ENCODE data around the gene DENND5B. TPM values are rescaled to one million over a fixed set of nuclear protein-coding genes. Genes with fewer than 3 reads are reported as not detected.

DENND5B gene
- total and polyA plus RNA-seq, 4 donors = 4.5 to 23.1 (median 9.3) TPM

GRCh38 chr12:31408763-31409162 lies 182.2 kb downstream of the DENND5B start:
- no peaks in the 10 kb centered on the region for H3K4me1 ChIP-seq (ENCODE audit: control insufficient read depth in 4 of 4, insufficient read depth in 4 of 4, low read length in 3 of 4)
- no peaks in the 10 kb centered on the region for H3K9me3 ChIP-seq (ENCODE audit: control insufficient read depth in 4 of 4, low read length in 3 of 4)
- no peak overlapping the region for H3K9ac ChIP-seq (ENCODE audit: low read depth in 1 of 2, low read length in 2 of 2)
- H3K36me3 ChIP-seq (ENCODE audit: control insufficient read depth in 4 of 4, insufficient read depth in 3 of 4, low read depth in 1 of 4, low read length in 3 of 4) = peaks cover 2 to 20% (median 10%) of the 10 kb centered on the region in 4 donors
- no peak for TF ChIP-seq FOXA2 (IDR thresholded peaks at IDR 0.05)
- no peak for TF ChIP-seq REST (IDR thresholded peaks at IDR 0.05)
- TF ChIP-seq JUND (IDR thresholded peaks at IDR 0.05) = no peak
- no peaks in the 10 kb centered on the region for H3K27me3 ChIP-seq (ENCODE audit: control insufficient read depth in 4 of 4, insufficient read depth in 4 of 4, low read length in 3 of 4)
- no peak for DNase-seq (ENCODE audit: low spot score)
- 96% methylated on average over 4 of the region's 4 CpGs for WGBS
- H3K27ac ChIP-seq (ENCODE audit: low read depth in 1 of 2, low read length in 2 of 2) = no peak overlapping the region
- no peak overlapping the region for H3K4me3 ChIP-seq (ENCODE audit: low read depth in 1 of 3, low read length in 3 of 3)

GRCh38 chr12:31407562-31407961 lies 183.4 kb downstream of the DENND5B start:
- no peak for TF ChIP-seq REST (IDR thresholded peaks at IDR 0.05)
- no peak for TF ChIP-seq ZBTB33 (IDR thresholded peaks at IDR 0.05)
- no peak for TF ChIP-seq YY1 (IDR thresholded peaks at IDR 0.05)
- no peak for TF ChIP-seq HNF4A (conservative IDR thresholded peaks at IDR 0.05)
- TF ChIP-seq TAF1 (conservative IDR thresholded peaks at IDR 0.05) = no peak
- TF ChIP-seq HNF4G (IDR thresholded peaks at IDR 0.05) = no peak
- no peak for TF ChIP-seq MAX (IDR thresholded peaks at IDR 0.05)
- no peak for TF ChIP-seq JUND (IDR thresholded peaks at IDR 0.05)
- TF ChIP-seq FOXA1 (IDR thresholded peaks at IDR 0.05) = no peak
- TF ChIP-seq NR2F2 (IDR thresholded peaks at IDR 0.05) = no peak
- no peak for TF ChIP-seq RXRA (IDR thresholded peaks at IDR 0.05)
- TF ChIP-seq GABPA (IDR thresholded peaks at IDR 0.05 in 1 of 2, conservative IDR thresholded peaks at IDR 0.05 in 1 of 2) = no peak

More at GRCh38 chr12:31407562-31407961, 183.4 kb downstream of the DENND5B start:
- H3K4me3 ChIP-seq (ENCODE audit: low read depth in 1 of 3, low read length in 3 of 3) = no peak overlapping the region
- H3K27me3 ChIP-seq (ENCODE audit: control insufficient read depth in 4 of 4, insufficient read depth in 4 of 4, low read length in 3 of 4) = no peaks in the 10 kb centered on the region
- 97% methylated on average over 1 of the region's 1 CpG for WGBS
- no peaks in the 10 kb centered on the region for H3K4me1 ChIP-seq (ENCODE audit: control insufficient read depth in 4 of 4, insufficient read depth in 4 of 4, low read length in 3 of 4)
- H3K9me3 ChIP-seq (ENCODE audit: control insufficient read depth in 4 of 4, low read length in 3 of 4) = no peaks in the 10 kb centered on the region
- H3K27ac ChIP-seq (ENCODE audit: low read depth in 1 of 2, low read length in 2 of 2) = no peak overlapping the region
- peaks cover 2 to 10% (median 7%) of the 10 kb centered on the region in 4 donors for H3K36me3 ChIP-seq (ENCODE audit: control insufficient read depth in 4 of 4, insufficient read depth in 3 of 4, low read depth in 1 of 4, low read length in 3 of 4)
- no peak for DNase-seq (ENCODE audit: low spot score)
- no peak overlapping the region for H3K9ac ChIP-seq (ENCODE audit: low read depth in 1 of 2, low read length in 2 of 2)

Measured in liver (tissue), 9 donors.